GM18870 (cell line): Measurements from ENCODE around the gene KCNIP3.

Experiments used
- ATAC-seq: cut with Tn5 transposase; IDR thresholded peaks from one replicate; pipeline ENCODE4 v1.9.1; 2021; ENCODE audit warnings: moderate library complexity; ENCODE audit not compliant: unreplicated experiment

The KCNIP3 gene

DNA sequence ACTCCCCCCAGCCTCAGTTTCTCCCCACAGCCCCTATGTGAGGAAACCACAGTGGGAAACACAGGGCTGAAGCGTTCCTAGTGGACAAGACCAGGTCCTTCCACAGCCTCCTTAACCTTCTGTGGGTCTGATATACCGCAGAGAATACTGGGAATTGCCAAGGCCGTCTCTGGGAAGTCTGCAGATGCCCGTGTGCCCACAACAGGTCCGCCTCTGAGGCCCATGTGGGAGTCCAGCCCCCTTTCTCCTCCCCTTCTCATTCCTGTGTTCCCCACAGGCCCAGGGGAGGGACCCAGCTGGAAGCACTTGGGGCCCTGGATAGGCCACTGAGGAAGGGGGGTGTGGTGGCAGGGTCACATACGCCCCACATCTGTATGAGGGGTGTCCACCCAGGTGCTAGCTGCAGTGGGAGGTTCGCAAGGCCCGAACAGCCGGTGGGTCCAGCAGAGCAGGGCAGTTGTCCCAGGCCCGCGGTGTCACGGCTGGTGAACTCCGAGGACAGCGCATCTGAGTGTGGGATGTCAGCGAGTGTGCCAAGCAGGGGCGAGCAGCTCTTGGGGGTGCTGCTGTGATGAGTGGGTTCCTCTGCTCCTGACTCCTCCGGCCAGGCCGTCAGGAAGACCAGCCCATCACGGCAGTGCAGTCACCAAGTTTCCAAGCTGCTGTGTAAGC lies 2.4 kb upstream of the KCNIP3 start:
- no peak for ATAC-seq

DNA sequence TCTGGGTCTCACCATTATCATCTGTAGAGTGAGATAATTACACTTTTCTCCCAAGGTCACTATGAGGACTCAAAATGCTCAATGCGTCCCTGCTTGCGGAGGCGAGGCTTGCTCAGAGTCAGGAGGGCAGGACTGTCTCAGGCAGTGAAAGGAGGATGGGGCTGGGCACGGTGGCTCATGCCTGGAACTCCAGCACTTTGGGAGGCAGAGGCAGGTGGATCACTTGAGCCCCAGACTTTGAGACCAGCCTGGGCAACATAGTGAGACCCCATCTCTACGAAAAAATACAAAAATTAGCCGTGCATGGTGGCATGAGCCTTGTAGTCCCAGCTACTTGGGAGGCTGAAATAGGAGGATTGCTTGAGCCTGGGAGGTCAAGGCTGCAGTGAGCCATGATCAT lies 1.8 kb upstream of the KCNIP3 start:
- ATAC-seq: no peak

DNA sequence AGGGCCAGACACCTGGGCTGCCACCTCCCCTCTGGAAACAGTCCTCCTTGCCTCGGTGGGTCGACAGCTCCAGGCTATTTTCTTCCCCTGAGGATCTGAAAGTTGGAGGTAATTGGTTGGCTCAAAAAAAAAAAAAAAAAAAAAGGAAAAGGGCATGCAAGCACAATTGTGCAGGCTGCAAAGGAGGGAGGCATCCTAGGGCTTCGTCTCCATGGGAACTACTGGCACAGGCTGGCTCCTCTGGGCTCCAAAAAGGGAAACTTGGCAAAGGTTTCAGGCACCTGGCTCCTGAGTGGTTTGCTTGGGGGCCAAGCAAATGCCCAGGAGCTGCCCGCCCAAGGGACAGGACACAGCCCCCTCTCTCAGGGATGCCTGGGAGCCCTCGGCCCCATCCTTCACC lies 1.1 kb upstream of the KCNIP3 start:
- ATAC-seq: no peak

DNA sequence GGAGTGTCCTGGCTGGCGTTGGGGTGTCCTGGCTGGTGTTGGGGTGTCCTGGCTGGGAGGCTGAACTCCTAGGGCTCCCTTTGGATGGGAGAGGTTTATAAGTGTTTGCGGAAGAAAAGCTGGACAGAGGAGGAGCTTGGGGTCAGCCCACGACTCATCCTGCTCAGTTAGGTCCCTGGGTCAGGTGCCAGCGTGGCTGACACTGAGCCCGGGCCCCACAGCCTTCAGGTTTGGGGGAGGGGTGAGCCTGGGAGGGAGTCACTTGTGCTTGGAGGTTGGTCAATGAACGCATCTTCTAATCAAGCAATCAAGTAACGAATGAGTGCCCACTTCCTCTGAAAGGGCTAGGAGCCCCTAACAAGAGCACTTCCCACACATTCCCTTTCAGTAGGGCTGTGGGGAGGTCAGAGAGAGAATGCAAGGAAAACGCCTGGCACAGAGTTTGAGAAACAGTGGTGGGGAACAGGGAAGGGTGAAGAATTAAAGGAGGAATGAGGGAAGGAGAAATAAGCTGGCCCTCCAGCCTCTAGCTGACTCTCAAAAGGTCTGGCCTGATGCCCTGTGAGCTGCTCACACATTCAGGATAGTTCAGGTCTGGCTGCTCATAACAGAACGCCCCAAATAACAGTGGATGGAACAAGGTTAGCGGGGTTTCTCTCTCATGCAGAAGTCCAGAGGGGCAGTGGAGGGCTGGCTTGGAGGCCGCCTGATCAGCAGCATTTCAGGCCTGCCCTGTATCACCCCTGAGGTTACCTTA lies 670 bp downstream of the KCNIP3 start:
- ATAC-seq: no peak

DNA sequence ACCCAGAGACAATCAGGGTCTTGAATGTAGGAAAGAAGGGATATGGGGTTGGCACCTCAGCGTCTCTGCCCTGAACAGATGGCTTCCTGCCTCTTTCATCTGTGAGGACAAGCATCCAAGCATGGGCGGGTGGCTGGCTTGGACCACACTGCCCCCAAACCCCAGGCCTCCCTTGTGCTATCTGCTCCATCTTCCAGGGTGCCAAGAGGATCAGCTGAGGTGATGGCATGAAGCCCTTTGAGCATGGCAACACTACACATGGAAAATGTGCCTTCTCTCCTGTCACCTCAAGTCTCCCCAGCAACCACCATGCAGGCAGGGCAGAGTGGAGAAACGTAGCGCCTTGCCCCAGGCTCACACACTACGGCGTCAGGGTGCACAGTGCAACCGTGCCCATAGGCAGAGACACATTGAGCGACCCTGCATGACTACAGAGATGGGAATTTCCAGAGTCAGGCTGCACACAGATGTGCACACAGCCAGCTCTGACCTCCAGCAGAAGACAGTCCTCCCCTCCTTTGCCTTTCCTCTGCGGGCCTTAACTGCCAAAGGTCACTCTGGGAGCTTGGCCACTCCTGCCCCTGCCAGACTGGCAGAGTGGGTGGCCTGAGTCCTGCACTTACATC lies 1.5 kb downstream of the KCNIP3 start:
- no peak for ATAC-seq

DNA sequence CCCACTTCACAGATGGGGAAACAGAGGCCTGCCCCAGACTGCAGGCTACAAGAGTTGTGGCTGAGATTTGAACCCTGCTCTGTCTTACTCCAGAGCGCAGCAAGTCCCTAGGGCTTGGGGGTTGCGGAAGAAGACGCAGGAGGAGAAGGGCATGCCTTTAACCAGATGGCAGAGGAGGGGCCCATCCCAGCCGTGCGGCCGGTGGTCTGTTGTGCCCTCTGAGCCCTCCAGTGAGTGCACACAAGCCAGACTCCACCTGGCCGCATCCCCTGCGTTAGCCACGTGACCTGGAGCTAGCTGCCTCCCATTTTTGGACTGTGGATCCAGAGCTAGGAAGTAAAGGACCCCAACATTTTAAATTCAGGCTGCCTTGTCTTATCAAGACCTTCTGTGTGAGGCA lies 2.8 kb downstream of the KCNIP3 start:
- no peak for ATAC-seq

DNA sequence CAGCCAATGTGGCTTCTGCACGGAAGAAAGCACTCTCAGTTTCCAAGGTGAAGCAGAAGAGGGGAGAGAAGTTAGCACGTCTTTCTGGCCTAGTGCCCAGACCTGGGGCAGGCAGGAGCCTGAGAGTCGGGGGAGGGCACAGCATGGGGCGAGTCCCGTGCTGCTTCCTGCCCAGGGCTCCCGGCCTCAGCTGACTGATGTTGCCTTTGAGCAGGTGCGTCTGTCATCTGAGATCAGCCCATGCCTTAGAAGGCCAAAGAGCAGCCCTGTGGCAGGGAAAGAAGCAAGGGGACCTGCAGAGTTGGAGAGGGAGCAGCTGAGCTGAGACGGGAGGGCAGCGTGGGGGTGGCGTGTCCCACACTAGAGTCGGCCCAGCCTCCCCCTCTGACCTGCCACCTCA lies 3.3 kb downstream of the KCNIP3 start:
- ATAC-seq: no peak

DNA sequence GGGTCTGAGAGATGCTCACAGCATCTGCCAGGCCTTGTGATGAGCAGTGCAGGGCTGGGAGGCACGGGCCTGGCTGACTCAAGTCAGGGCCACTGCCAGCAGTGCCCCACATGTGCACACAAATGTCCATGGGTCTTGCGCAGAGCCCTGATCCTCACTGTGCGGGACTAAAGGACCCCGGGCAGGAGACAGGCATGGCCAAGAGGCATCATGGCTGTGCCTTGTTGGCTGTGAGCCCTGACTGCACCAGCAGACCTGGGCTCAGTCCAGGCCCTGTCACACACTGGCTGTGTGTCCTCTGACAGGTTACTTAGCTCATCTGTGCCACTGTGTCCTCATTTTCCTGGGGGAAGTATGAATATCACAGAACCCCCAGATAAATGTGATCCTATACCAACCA lies 4.0 kb downstream of the KCNIP3 start:
- no peak for ATAC-seq

DNA sequence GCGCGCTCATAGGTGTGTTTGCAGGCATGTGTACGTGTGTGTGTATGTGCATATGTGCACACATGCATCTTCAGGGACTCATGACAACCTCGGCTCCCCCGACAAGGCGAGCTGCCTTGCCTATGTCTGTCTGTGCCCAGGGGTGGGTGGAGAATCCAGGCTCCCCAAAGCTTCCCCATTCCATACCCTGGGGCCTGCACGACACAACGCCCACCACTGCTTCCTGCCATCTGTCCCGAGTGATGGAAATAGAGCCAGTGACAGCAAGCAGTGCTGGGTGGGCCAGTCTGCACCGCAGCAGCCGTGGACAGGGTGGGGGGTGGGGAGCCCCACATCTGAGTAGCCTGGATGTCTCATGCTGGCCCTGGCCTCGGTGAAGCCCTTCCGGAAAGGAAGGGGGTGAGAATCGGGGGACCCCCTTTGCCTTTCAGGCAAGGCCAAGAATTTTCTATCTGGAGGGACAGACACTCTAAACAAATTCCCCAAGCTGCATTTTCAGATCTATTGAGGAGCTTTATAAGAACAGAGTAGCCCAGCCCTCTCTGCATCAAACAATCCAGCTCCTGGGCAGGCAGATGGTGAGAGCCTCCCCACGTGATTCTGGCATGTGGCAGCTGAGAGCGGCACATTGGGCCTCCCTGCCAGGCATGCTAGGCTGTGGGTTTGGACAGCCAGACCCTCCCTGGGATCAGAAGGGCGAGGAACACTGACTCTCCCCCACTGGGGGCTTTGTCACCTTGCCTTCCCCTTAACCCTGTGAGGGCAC lies 4.9 kb downstream of the KCNIP3 start:
- no peak for ATAC-seq

DNA sequence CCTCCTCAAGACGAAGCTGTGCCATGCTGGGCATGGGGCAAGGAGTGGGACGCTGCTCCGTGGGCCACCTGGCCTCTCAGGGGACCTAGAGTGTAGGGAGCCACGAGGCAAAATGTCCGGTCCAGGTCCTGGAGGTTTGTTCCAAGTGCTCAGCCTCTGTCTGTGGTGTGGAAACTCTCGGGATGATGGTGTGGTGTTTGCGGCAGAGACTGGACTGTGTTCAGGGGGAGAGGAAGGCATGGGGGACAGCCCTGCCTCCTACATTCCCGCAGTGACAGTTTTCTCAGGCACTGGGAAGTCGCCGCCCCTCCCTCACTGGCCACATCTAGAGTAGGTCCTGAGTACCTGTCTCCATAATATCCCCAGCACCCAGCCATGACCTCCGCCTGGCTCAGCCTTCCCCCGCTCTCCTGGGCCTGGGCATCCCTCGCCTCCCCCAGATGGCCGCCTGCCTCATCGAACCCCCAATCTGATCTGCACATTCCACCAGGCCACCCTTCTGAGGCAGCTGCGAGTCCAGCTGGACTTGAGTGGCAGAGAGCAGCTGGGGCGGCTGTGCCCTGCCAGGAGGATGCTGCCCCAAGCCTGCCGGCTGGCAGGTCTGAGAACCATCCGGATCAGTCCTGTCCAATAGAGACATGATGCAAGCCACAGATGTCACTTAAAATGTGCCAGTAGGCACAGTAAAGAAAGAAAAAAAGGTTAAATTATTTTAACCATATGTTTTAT lies 6.2 kb downstream of the KCNIP3 start:
- ATAC-seq: no peak

DNA sequence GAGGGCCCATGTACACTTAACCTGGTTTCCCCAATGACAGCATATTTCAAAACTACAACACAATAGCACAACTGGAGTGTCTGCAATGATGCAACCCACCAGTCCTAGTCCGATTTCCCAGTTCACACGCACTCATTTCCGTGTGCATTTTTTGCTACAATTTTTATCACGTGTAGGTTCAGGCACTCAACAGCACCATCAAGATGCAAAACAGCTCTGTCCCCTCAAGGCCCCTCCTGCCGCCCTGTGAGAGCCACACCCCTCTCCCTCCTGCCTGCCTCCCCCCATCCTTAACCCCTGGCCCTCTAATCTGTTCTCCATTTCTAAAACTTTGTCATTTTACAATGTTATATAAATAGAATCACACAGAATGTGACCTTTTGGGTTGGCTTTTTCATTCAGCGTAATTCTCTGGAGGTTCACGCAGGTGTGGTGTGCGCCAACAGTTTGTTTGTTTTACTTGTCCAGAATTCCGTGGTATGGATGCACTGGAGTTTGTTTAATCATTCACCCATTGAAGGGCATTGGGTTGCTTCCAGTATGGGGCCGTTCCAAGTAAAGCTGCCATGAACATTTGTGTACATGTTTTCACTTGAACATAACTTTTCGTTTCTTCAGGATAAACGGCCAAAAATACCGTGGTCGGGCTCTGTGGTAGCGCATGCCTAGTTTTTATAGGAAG lies 8.4 kb downstream of the KCNIP3 start:
- ATAC-seq: no peak

DNA sequence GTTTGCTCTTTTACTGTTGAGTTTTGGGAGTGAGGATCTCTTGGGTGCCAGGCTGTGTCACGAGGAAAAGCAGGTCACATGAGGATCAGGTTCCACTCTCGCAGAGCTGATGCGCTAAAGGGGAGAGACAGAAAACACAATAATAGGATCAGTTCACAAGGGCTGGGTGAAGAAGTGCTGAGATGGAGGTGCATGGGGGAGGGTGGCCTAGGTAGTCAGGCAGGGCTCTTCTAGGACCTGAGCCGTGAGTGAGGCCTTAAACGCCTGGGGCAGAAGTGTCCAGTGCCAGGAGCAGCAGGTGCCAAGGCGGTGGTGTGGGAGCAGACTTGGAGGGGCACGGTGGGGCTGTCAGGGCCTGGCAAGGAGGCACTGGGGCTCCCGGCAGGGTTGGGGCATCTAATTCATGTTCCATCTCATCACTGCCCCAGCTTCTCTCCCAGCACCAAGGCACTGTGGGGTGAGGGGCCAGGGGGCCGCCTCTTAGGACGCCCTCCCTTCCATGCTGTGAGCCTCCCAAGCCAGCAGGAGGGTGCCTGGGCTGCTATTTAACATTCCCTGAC lies 9.3 kb downstream of the KCNIP3 start:
- ATAC-seq: no peak

DNA sequence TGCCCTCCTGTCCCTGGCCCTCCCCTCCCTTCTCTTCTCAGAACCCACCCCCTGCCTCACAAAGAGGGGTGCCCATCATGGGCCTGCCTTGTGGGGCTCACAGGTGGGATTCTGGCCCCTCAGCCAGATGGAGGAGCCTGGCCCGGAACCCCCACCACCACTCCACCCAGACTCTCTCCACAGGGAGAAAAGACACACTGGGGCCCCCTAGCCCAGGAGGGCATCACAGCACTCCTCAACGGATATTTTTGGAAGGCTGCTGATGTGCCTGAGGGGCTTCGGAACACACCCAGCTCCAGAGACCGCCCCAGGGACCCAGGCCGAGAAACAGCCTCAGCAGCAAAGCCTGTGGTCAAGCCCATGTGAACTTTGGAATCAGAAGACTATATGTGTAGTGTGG lies 9.9 kb downstream of the KCNIP3 start:
- ATAC-seq: no peak

DNA sequence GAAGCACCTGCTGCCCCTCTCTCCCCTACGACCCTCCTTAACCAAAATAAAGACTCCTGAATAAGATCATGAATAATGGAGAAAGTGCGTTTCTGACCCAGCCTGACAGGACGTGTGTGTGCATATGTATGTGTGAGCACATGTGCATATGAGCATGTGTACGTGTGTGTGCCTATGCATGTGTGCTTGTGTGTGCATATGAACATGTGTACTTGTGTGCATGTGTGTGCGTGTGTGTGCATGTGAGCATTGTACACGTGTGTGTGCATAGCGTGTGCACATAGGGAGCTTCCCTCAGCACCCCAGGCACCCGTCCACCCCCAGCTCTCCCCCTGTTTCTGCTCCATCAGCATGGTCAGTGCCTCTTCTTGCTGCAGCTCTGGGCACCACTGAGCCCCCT lies 10.7 kb downstream of the KCNIP3 start:
- no peak for ATAC-seq

DNA sequence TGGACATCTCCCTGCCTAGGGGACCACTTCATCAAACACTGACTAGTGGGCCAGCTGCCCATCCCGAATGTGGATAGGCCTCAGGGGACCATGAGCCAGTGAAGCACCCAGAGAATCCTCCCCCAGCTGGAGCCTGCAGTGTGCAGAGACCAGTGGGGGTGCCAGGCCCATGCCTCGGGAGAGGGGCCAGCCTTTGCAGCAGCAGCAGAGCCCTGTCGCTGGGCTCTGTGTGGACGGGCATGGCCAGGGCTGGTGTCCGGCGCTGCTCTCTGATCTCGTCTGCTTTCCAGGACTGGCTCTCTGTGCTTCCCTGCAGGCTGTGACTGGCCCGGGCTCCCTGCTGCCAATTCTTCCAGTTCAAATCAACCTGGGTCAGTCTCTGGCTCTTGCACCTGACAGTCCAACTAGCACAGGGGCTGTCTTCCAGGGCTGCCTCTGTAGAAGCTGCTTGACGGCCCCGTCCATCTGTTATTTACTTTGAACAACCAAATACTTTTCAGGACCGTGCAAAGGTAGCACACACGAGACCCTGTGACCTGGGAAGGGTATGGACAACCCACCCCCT lies 11.4 kb downstream of the KCNIP3 start:
- no peak for ATAC-seq

DNA sequence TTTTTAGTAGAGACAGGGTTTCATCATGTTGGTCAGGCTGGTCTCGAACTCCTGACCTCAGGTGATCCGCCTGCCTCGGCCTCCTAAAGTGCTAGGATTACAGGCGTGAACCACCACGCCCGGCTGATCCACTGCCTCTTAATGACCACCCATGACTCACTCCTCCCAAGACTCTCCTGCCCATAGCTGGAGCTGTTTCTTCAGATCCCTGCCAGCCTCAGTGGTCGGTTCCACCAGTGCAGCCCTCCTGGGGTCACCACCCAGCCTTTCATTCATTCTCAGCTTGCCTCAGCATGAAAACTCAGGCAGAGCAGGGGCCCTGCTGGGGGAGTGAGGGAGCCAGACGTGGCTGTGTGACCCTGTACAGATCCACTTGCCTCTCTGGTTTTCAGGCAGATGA lies 12.5 kb downstream of the KCNIP3 start:
- no peak for ATAC-seq

DNA sequence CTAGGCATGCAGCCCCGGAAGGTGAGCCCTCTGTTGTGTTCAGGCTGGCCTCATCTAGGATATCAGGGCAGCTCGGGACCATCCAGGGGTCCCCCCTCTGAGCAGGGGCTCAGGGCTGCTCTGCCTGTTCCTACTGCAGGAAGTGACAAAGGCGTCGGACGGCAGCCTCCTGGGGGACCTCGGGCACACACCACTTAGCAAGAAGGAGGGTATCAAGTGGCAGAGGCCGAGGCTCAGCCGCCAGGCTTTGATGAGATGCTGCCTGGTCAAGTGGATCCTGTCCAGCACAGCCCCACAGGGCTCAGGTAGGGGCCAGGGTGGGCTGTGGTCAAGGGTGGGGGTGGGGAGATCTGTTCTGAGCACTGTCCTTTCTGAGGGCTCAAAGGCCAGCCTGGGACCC lies 13.1 kb downstream of the KCNIP3 start:
- ATAC-seq: no peak

DNA sequence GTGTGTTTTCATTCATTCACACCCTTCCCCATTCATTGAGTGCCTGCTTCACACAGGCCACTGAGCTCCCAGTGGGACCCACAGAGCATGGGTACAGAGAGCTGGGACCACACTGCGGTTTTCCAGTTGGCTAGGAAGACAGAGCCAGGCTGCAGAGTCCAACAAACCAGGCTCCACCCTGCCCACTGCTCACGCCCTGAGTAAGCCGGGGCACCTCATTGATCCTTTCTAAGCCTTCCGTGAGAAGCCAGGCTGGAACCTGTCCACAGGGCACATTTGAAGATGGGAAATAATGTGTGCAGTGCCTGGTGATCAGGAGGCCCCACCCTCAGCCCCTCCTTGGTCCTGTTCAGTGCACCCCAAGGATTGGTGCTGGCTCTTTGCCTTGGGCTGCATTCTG lies 13.5 kb downstream of the KCNIP3 start:
- no peak for ATAC-seq

DNA sequence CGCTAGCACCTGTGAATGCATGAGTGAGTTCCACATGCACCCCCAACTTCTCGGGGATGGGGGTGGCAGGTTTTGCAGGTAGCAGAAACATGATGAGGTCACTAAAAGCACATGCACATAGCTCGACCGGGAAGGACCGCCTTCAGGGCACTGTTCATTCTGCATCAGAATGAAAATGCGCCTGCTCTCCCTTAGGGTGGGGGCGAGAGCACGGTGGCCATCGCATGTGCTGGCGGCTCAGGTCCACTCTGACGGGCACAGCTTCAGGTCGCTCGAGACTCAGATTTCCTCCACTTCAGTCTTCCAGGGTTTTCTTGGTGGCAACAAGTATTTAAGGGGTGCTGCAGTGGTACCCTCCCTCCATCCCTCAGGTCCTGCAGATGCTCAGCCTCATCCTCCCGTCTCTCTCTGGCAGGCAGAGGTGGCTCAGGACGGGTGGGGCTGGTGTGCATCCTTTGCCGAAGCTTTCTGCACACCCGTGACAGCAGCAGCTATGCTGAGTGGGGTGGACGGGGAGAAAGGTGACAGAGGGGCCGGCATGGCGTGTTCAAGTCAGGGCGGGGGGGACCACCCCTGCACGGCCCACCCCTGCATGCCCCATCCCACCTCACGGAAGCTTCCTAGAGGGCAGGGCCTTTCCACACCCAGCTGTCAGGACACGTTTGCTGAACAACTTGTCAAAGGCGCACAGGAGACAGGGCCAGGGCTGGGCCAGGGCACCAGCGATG lies 14.8 kb downstream of the KCNIP3 start:
- no peak for ATAC-seq
